ENCODE results near the gene CALHM2. TPM values are rescaled to one million over a fixed set of nuclear protein-coding genes. Genes with fewer than 3 reads are reported as not detected.
A peak's percentile ranks its signal among the peaks of the same experiment; 100 is the strongest.

The CALHM2 gene
- total and polyA plus RNA-seq, 3 experiments from 2014 or later: 20.4 to 92.7 (median 22.2) TPM

GRCh38 chr10:103473261-103473671 is 21.1 kb upstream of the CALHM2 start:
- no peaks in the 10 kb centered on the region for H3K27me3 ChIP-seq (ENCODE audit: insufficient read depth, low read length, poor library complexity, severe bottlenecking)
- ChIA-PET CTCF (interaction anchor here (2.5 to 3.0 kb wide), 2 partner anchors 22 to 56 kb away, joined by 13 to 15 read pairs; partner anchors contain the start of gene CALHM2), POLR2A (interaction anchor here (0.5 to 4.5 kb wide), 3 partner anchors 11 to 111 kb away, joined by 6 to 25 read pairs (median 8); partner anchors contain the start of gene CALHM2)
- Mint-ChIP-seq H3K27ac (peak overlapping the region in 3 of 8 donors; percentile 17 to 93 (median 64)), H3K9me3 (no peaks in the 10 kb centered on the region), H3K36me3 (peaks cover 0 to 2% (median 0%) of the 10 kb centered on the region in 3 donors), H3K4me3 (peak overlapping the region in 1 of 7 donors; percentile 54), H3K27me3 (no peaks in the 10 kb centered on the region), H3K4me1 (peaks cover 41 to 62% (median 50%) of the 10 kb centered on the region in 3 donors)
- peaks cover 31% of the 10 kb centered on the region for H3K4me1 ChIP-seq (ENCODE audit: insufficient read depth, low read length)
- H3K4me3 ChIP-seq (ENCODE audit: low read length): no peak overlapping the region
- no peak for DNase-seq
- no peak overlapping the region for H3K27ac ChIP-seq (ENCODE audit: low read depth, low read length)
- H3K36me3 ChIP-seq (ENCODE audit: insufficient read depth, low read length): no peaks in the 10 kb centered on the region
- H3K9me3 ChIP-seq (ENCODE audit: low read length): no peaks in the 10 kb centered on the region

GRCh38 chr10:103472005-103472404 is 19.8 kb upstream of the CALHM2 start:
- Histone ChIP-seq H3K36me3 (ENCODE audit: insufficient read depth, low read length) (no peaks in the 10 kb centered on the region), H3K4me1 (ENCODE audit: insufficient read depth, low read length) (peaks cover 31% of the 10 kb centered on the region), H3K27me3 (ENCODE audit: insufficient read depth, low read length, poor library complexity, severe bottlenecking) (no peaks in the 10 kb centered on the region), H3K9me3 (ENCODE audit: low read length) (no peaks in the 10 kb centered on the region), H3K27ac (ENCODE audit: low read depth, low read length) (no peak overlapping the region), H3K4me3 (ENCODE audit: low read length) (no peak overlapping the region)
- ChIA-PET POLR2A (interaction anchor here (0.9 to 4.5 kb wide), 3 partner anchors 9 to 21 kb away, joined by 3 to 25 read pairs (median 5); partner anchors contain the start of gene CALHM2), CTCF (interaction anchor here (1.1 to 3.0 kb wide), 4 partner anchors 9 to 55 kb away, joined by 3 to 15 read pairs (median 11); partner anchors contain the start of gene CALHM2)
- Mint-ChIP-seq H3K4me3 (peak overlapping the region in 5 of 7 donors; percentile 77 to 88 (median 80)), H3K4me1 (peaks cover 45 to 72% (median 55%) of the 10 kb centered on the region in 3 donors), H3K27me3 (no peaks in the 10 kb centered on the region), H3K9me3 (no peaks in the 10 kb centered on the region), H3K27ac (peak overlapping the region; percentile 78 to 98 (median 94)), H3K36me3 (peaks cover 0 to 2% (median 0%) of the 10 kb centered on the region in 3 donors)
- no peak for DNase-seq

- H3K9me3 ChIP-seq (ENCODE audit: low read length): no peaks in the 10 kb centered on the region
- H3K36me3 ChIP-seq (ENCODE audit: insufficient read depth, low read length): no peaks in the 10 kb centered on the region
- ChIA-PET CTCF (interaction anchor here (1.1 to 3.0 kb wide), 5 partner anchors 10 to 54 kb away, joined by 3 to 15 read pairs (median 9); partner anchors contain the start of gene CALHM2), POLR2A (interaction anchor here (4.5 kb wide), 1 partner anchor 20 kb away, joined by 25 read pairs; the partner anchor contains the start of gene CALHM2)
- peak overlapping the region; percentile 36 for H3K27ac ChIP-seq (ENCODE audit: low read depth, low read length)
- peaks cover 0 to 2% (median 0%) of the 10 kb centered on the region in 3 donors for H3K36me3 Mint-ChIP-seq
- peaks cover 31% of the 10 kb centered on the region for H3K4me1 ChIP-seq (ENCODE audit: insufficient read depth, low read length)
- no peaks in the 10 kb centered on the region for H3K27me3 Mint-ChIP-seq
- H3K4me3 ChIP-seq (ENCODE audit: low read length): peak overlapping the region; percentile 37
- H3K27ac Mint-ChIP-seq: peak overlapping the region; percentile 78 to 98 (median 94)
- H3K4me3 Mint-ChIP-seq: peak overlapping the region; percentile 7 to 88 (median 80)
- H3K4me1 Mint-ChIP-seq: peaks cover 45 to 73% (median 55%) of the 10 kb centered on the region in 3 donors
- peak; percentile 50 to 91 (median 65) for DNase-seq
- H3K9me3 Mint-ChIP-seq: no peaks in the 10 kb centered on the region
- H3K27me3 ChIP-seq (ENCODE audit: insufficient read depth, low read length, poor library complexity, severe bottlenecking): no peaks in the 10 kb centered on the region
Observed at GRCh38 chr10:103470761-103471653, 18.8 kb upstream of the CALHM2 start.

GRCh38 chr10:103469201-103469600 is 17.0 kb upstream of the CALHM2 start:
- Histone ChIP-seq H3K4me1 (ENCODE audit: insufficient read depth, low read length) (peaks cover 31% of the 10 kb centered on the region), H3K27ac (ENCODE audit: low read depth, low read length) (no peak overlapping the region), H3K4me3 (ENCODE audit: low read length) (no peak overlapping the region), H3K27me3 (ENCODE audit: insufficient read depth, low read length, poor library complexity, severe bottlenecking) (no peaks in the 10 kb centered on the region), H3K36me3 (ENCODE audit: insufficient read depth, low read length) (no peaks in the 10 kb centered on the region), H3K9me3 (ENCODE audit: low read length) (no peaks in the 10 kb centered on the region)
- Mint-ChIP-seq H3K27me3 (no peaks in the 10 kb centered on the region), H3K27ac (peak overlapping the region in 7 of 8 donors; percentile 2 to 98 (median 85)), H3K4me3 (peak overlapping the region in 1 of 7 donors; percentile 24), H3K36me3 (peaks cover 0 to 2% (median 0%) of the 10 kb centered on the region in 3 donors), H3K9me3 (no peaks in the 10 kb centered on the region), H3K4me1 (peaks cover 45 to 66% (median 49%) of the 10 kb centered on the region in 3 donors)
- ChIA-PET POLR2A (interaction anchor here (4.5 kb wide), 1 partner anchor 18 kb away, joined by 25 read pairs; the partner anchor contains the start of gene CALHM2), CTCF (interaction anchor here (0.9 to 1.5 kb wide), 2 partner anchors 16 to 17 kb away, joined by 3 to 4 read pairs; partner anchors contain the start of gene CALHM2)
- DNase-seq: no peak

GRCh38 chr10:103467406-103467805 is 15.2 kb upstream of the CALHM2 start:
- peak overlapping the region in 6 of 8 donors; percentile 28 to 73 (median 56) for H3K27ac Mint-ChIP-seq
- no peak overlapping the region for H3K27ac ChIP-seq (ENCODE audit: low read depth, low read length)
- ChIA-PET CTCF (no interaction called here), POLR2A (no interaction called here)
- peaks cover 0 to 2% (median 0%) of the 10 kb centered on the region in 5 donors for H3K9me3 Mint-ChIP-seq
- peaks cover 41 to 57% (median 42%) of the 10 kb centered on the region in 3 donors for H3K4me1 Mint-ChIP-seq
- no peaks in the 10 kb centered on the region for H3K27me3 ChIP-seq (ENCODE audit: insufficient read depth, low read length, poor library complexity, severe bottlenecking)
- H3K4me1 ChIP-seq (ENCODE audit: insufficient read depth, low read length): peaks cover 27% of the 10 kb centered on the region
- no peaks in the 10 kb centered on the region for H3K36me3 ChIP-seq (ENCODE audit: insufficient read depth, low read length)
- H3K36me3 Mint-ChIP-seq: no peaks in the 10 kb centered on the region
- no peaks in the 10 kb centered on the region for H3K27me3 Mint-ChIP-seq
- no peak overlapping the region for H3K4me3 ChIP-seq (ENCODE audit: low read length)
- no peak for DNase-seq
- no peaks in the 10 kb centered on the region for H3K9me3 ChIP-seq (ENCODE audit: low read length)
- H3K4me3 Mint-ChIP-seq: no peak overlapping the region

GRCh38 chr10:103466734-103467133 is 14.6 kb upstream of the CALHM2 start:
- ChIA-PET POLR2A (no interaction called here), CTCF (interaction anchor here (1.9 kb wide), 1 partner anchor 15 kb away, joined by 6 read pairs; no protein-coding TSS in a partner anchor)
- Histone ChIP-seq H3K4me3 (ENCODE audit: low read length) (no peak overlapping the region), H3K4me1 (ENCODE audit: insufficient read depth, low read length) (peaks cover 21% of the 10 kb centered on the region), H3K27ac (ENCODE audit: low read depth, low read length) (no peak overlapping the region), H3K36me3 (ENCODE audit: insufficient read depth, low read length) (no peaks in the 10 kb centered on the region), H3K27me3 (ENCODE audit: insufficient read depth, low read length, poor library complexity, severe bottlenecking) (no peaks in the 10 kb centered on the region), H3K9me3 (ENCODE audit: low read length) (no peaks in the 10 kb centered on the region)
- no peak for DNase-seq
- Mint-ChIP-seq H3K9me3 (peaks cover 0 to 2% (median 0%) of the 10 kb centered on the region in 5 donors), H3K27ac (peak overlapping the region in 3 of 8 donors; percentile 32 to 65 (median 51)), H3K36me3 (no peaks in the 10 kb centered on the region), H3K4me1 (peaks cover 34 to 50% (median 35%) of the 10 kb centered on the region in 3 donors), H3K27me3 (no peaks in the 10 kb centered on the region), H3K4me3 (no peak overlapping the region)

GRCh38 chr10:103465411-103466179 is 13.4 kb upstream of the CALHM2 start:
- peaks cover 23 to 39% (median 25%) of the 10 kb centered on the region in 3 donors for H3K4me1 Mint-ChIP-seq
- no peak overlapping the region for H3K27ac ChIP-seq (ENCODE audit: low read depth, low read length)
- no peaks in the 10 kb centered on the region for H3K36me3 Mint-ChIP-seq
- DNase-seq: no peak
- no peak overlapping the region for H3K4me3 ChIP-seq (ENCODE audit: low read length)
- peak overlapping the region in 1 of 8 donors; percentile 81 for H3K27ac Mint-ChIP-seq
- no peaks in the 10 kb centered on the region for H3K9me3 ChIP-seq (ENCODE audit: low read length)
- H3K4me3 Mint-ChIP-seq: no peak overlapping the region
- H3K9me3 Mint-ChIP-seq: peaks cover 0 to 2% (median 0%) of the 10 kb centered on the region in 5 donors
- ChIA-PET POLR2A (no interaction called here), CTCF (interaction anchor here (1.0 to 1.9 kb wide), 6 partner anchors 10 to 49 kb away, joined by 3 to 6 read pairs (median 4); partner anchors contain the start of gene CALHM2)
- H3K4me1 ChIP-seq (ENCODE audit: insufficient read depth, low read length): peaks cover 9% of the 10 kb centered on the region
- no peaks in the 10 kb centered on the region for H3K27me3 Mint-ChIP-seq
- no peaks in the 10 kb centered on the region for H3K27me3 ChIP-seq (ENCODE audit: insufficient read depth, low read length, poor library complexity, severe bottlenecking)
- no peaks in the 10 kb centered on the region for H3K36me3 ChIP-seq (ENCODE audit: insufficient read depth, low read length)
